HEK293 (cell line): Measurements from ENCODE around the gene LTBP1.

ENCODE experiments used
- CTCF ChIA-PET: fragments of 350-600 bp; formaldehyde crosslinking; extraction: SDS; loops from one replicate; lab custom pipeline; 2021; ENCODE audit warnings: antibody characterized with exemption; lab: Yijun Ruan, JAX
- POLR2A ChIA-PET: fragments of 300-600 bp; formaldehyde crosslinking; extraction: SDS; loops from one replicate; lab custom pipeline; 2020; ENCODE audit warnings: antibody characterized with exemption, inconsistent platforms; lab: Yijun Ruan, JAX
- H3K27ac ChIP-seq: fragments of 200-500 bp; sonication (Bioruptor generic); 2 replicates; pipeline ENCODE4 v1.5.1; 2014; ENCODE audit warnings: low read depth, low read length, control low read depth, inconsistent platforms; ENCODE audit errors: extremely low read depth
- H3K36me3 ChIP-seq, 2 experiments: fragments of 200-500 bp in 1 of 2; sonication (Bioruptor generic) in 1 of 2; 1 replicate in 1 of 2; 2 replicates in 1 of 2; pipeline ENCODE4 v1.5.1; 2014 to 2017; ENCODE audit warnings: inconsistent platforms in 2 of 2, low read length in 2 of 2; ENCODE audit not compliant: control insufficient read depth in 2 of 2, insufficient read depth in 1 of 2
- H3K4me1 ChIP-seq: fragments of 200-500 bp; sonication (Bioruptor generic); 2 replicates; pipeline ENCODE4 v1.5.1; 2014; ENCODE audit warnings: mild to moderate bottlenecking, low read length, inconsistent platforms; ENCODE audit not compliant: control insufficient read depth, insufficient read depth
- H3K4me3 ChIP-seq: 2 replicates; pipeline ENCODE4 v1.5.1; 2011; ENCODE audit warnings: low read depth, mild to moderate bottlenecking, control low read depth, low read length, moderate library complexity
- H3K9me3 ChIP-seq: fragments of 200-500 bp; sonication (Bioruptor generic); 2 replicates; pipeline ENCODE4 v1.5.1; 2014; ENCODE audit warnings: low read depth, low read length, inconsistent platforms; ENCODE audit not compliant: control insufficient read depth, insufficient read depth
- SALL2 ChIP-seq: fragments of 450-650 bp; formaldehyde crosslinking; IDR thresholded peaks from 2 replicates; pipeline ENCODE4 v1.5.0; 2017; ENCODE audit warnings: missing biosample characterization, mild to moderate bottlenecking, missing genetic modification characterization, borderline replicate concordance
- SCRT1 ChIP-seq: fragments of 450-650 bp; formaldehyde crosslinking; IDR thresholded peaks from 2 replicates; pipeline ENCODE4 v1.5.1; 2016; ENCODE audit warnings: missing biosample characterization, missing genetic modification characterization, borderline replicate concordance
- TRIM28 ChIP-seq: IDR thresholded peaks from 2 replicates; pipeline ENCODE4 v1.6.1; 2011; ENCODE audit warnings: low read length, control low read depth, borderline replicate concordance
- ZFHX2 ChIP-seq: fragments of 450-650 bp; formaldehyde crosslinking; conservative IDR thresholded peaks from 2 replicates; pipeline ENCODE4 v1.5.1; 2016; ENCODE audit warnings: missing biosample characterization, missing genetic modification characterization
- ZNF140 ChIP-seq: fragments of 450-650 bp; formaldehyde crosslinking; IDR thresholded peaks from 2 replicates; pipeline ENCODE4 v1.5.1; 2016; ENCODE audit warnings: missing biosample characterization, missing genetic modification characterization
- ZNF23 ChIP-seq: fragments of 450-650 bp; formaldehyde crosslinking; IDR thresholded peaks from 2 replicates; pipeline ENCODE4 v1.5.1; 2016; ENCODE audit warnings: missing biosample characterization, missing genetic modification characterization, borderline replicate concordance
- ZNF350 ChIP-seq: fragments of 450-650 bp; formaldehyde crosslinking; IDR thresholded peaks from 2 replicates; pipeline ENCODE4 v1.5.0; 2017; ENCODE audit warnings: missing biosample characterization, mild to moderate bottlenecking, missing genetic modification characterization
- ZNF394 ChIP-seq: fragments of 450-650 bp; formaldehyde crosslinking; IDR thresholded peaks from 2 replicates; pipeline ENCODE4 v1.5.1; 2016; ENCODE audit warnings: missing biosample characterization, missing genetic modification characterization, mild to moderate bottlenecking, moderate library complexity, borderline replicate concordance
- ZNF48 ChIP-seq: fragments of 450-650 bp; formaldehyde crosslinking; IDR thresholded peaks from 2 replicates; pipeline ENCODE4 v1.5.1; 2016; ENCODE audit warnings: missing biosample characterization, missing genetic modification characterization
- ZNF571 ChIP-seq: fragments of 450-650 bp; formaldehyde crosslinking; IDR thresholded peaks from 2 replicates; pipeline ENCODE4 v1.5.0; 2017; ENCODE audit warnings: missing biosample characterization, missing genetic modification characterization
- ZNF677 ChIP-seq: fragments of 450-650 bp; IDR thresholded peaks from 2 replicates; pipeline ENCODE4 v1.5.0; 2018; ENCODE audit warnings: missing biosample characterization, mild to moderate bottlenecking, missing genetic modification characterization, moderate library complexity
- TF ChIP-seq, protein P1 (sequence below): fragments of 450-650 bp; formaldehyde crosslinking; IDR thresholded peaks from 2 replicates; pipeline ENCODE4 v1.5.1; 2016; ENCODE audit warnings: missing biosample characterization, missing genetic modification characterization
- TF ChIP-seq, protein P2 (sequence below): fragments of 450-650 bp; formaldehyde crosslinking; IDR thresholded peaks from 2 replicates; pipeline ENCODE4 v1.5.1; 2017; ENCODE audit warnings: missing biosample characterization, missing genetic modification characterization
- TF ChIP-seq, protein P3 (sequence below): fragments of 450-650 bp; IDR thresholded peaks from 2 replicates; pipeline ENCODE4 v1.5.1; 2018; ENCODE audit warnings: missing biosample characterization, missing genetic modification characterization

LTBP1 gene

DNA sequence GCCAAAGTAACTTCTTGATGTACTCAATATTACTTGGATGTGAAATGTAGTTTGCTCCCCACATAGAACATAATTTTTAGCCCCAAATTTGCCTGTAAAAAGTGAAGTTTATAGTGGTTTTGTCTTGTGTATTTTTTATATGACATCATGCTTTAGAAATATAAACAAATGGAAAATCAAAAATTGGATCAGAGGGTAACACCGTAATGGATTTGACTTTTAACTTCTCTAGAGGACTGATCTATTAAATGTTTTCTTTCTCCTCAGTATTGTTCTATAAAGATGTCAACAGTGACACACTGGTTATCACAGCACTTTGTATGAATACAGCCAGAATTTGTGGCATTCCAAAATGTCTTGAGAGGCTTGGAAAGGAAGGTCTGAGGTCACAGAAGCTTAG lies 484.1 kb downstream of the LTBP1 start:
- TF ChIP-seq SCRT1 (tag by site-specific recombination) (no peak), ZNF677 (tag by site-specific recombination) (no peak), ZNF571 (tag by site-specific recombination) (no peak), ZFHX2 (tag by site-specific recombination) (no peak)
- TF ChIP-seq, protein P1, sequence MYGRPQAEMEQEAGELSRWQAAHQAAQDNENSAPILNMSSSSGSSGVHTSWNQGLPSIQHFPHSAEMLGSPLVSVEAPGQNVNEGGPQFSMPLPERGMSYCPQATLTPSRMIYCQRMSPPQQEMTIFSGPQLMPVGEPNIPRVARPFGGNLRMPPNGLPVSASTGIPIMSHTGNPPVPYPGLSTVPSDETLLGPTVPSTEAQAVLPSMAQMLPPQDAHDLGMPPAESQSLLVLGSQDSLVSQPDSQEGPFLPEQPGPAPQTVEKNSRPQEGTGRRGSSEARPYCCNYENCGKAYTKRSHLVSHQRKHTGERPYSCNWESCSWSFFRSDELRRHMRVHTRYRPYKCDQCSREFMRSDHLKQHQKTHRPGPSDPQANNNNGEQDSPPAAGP, result no peak
- H3K4me1 ChIP-seq, result no peaks in the 10 kb centered on the region
- CTCF ChIA-PET, result interaction anchor here (0.6 to 2.4 kb wide), 3 partner anchors 10 to 35 kb away, joined by 4 to 8 read pairs (median 4); no protein-coding TSS in a partner anchor

DNA sequence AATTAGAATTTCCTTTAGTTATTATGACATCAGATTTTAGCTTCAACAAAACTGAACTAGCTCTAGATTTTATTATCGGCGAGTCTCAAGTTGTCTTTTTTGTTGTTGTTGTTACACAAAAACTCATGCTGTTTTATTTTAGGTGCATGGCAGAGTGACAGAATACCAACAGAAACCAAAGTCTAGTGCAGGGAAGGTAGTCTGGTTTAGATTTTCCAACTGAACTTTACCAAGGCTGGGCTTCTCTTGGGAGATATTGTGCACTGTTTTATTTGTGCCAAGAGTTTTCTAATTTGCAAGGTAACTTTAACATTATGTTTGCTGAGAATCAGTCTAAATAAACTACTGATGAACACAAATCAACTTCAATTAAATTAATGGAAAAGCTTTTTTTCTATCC lies 486.1 kb downstream of the LTBP1 start:
- ChIA-PET POLR2A (no interaction called here), CTCF (interaction anchor here (1.0 to 2.2 kb wide), 3 partner anchors 9 to 51 kb away, joined by 3 to 9 read pairs (median 3); no protein-coding TSS in a partner anchor)
- no peak for TF ChIP-seq ZNF23 (tag by site-specific recombination)
- TF ChIP-seq, protein P1, result no peak
- no peak for TF ChIP-seq ZNF350 (tag by site-specific recombination)
- TF ChIP-seq ZNF48, result no peak
- no peak for TF ChIP-seq ZNF394 (tag by site-specific recombination)
- no peak for TF ChIP-seq TRIM28
- TF ChIP-seq, protein P2, sequence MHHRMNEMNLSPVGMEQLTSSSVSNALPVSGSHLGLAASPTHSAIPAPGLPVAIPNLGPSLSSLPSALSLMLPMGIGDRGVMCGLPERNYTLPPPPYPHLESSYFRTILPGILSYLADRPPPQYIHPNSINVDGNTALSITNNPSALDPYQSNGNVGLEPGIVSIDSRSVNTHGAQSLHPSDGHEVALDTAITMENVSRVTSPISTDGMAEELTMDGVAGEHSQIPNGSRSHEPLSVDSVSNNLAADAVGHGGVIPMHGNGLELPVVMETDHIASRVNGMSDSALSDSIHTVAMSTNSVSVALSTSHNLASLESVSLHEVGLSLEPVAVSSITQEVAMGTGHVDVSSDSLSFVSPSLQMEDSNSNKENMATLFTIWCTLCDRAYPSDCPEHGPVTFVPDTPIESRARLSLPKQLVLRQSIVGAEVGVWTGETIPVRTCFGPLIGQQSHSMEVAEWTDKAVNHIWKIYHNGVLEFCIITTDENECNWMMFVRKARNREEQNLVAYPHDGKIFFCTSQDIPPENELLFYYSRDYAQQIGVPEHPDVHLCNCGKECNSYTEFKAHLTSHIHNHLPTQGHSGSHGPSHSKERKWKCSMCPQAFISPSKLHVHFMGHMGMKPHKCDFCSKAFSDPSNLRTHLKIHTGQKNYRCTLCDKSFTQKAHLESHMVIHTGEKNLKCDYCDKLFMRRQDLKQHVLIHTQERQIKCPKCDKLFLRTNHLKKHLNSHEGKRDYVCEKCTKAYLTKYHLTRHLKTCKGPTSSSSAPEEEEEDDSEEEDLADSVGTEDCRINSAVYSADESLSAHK, result no peak
- TF ChIP-seq ZNF677 (tag by site-specific recombination), result no peak
- no peak for TF ChIP-seq SALL2
- TF ChIP-seq, protein P3, sequence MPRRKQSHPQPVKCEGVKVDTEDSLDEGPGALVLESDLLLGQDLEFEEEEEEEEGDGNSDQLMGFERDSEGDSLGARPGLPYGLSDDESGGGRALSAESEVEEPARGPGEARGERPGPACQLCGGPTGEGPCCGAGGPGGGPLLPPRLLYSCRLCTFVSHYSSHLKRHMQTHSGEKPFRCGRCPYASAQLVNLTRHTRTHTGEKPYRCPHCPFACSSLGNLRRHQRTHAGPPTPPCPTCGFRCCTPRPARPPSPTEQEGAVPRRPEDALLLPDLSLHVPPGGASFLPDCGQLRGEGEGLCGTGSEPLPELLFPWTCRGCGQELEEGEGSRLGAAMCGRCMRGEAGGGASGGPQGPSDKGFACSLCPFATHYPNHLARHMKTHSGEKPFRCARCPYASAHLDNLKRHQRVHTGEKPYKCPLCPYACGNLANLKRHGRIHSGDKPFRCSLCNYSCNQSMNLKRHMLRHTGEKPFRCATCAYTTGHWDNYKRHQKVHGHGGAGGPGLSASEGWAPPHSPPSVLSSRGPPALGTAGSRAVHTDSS, result no peak
- no peak for TF ChIP-seq ZNF140
- Histone ChIP-seq H3K36me3 (no peaks in the 10 kb centered on the region), H3K9me3 (no peaks in the 10 kb centered on the region), H3K4me3 (no peak overlapping the region), H3K4me1 (no peaks in the 10 kb centered on the region), H3K27ac (no peak overlapping the region)

More for the DNA sequence above, 484.1 kb downstream of the LTBP1 start:
- Histone ChIP-seq H3K36me3 (no peaks in the 10 kb centered on the region), H3K9me3 (no peaks in the 10 kb centered on the region), H3K27ac (no peak overlapping the region), H3K4me3 (no peak overlapping the region)
- POLR2A ChIA-PET, result no interaction called here
